Measurements from ENCODE around the gene ZNF609. TPM values are rescaled to one million over a fixed set of nuclear protein-coding genes. Genes with fewer than 3 reads are reported as not detected.

The ZNF609 gene
- total RNA-seq, 1 donor from 2014 or later: 75.3 TPM

GRCh38 chr15:64447536-64448315 lies 12.7 kb upstream of the ZNF609 start:
- peaks cover 9% of the 10 kb centered on the region for H3K36me3 Mint-ChIP-seq (ENCODE audit: insufficient read depth)
- no peak overlapping the region for H3K4me3 Mint-ChIP-seq (ENCODE audit: low read depth)
- TF ChIP-seq CTCF (IDR thresholded peaks at IDR 0.05; ENCODE audit: unreplicated experiment): no peak
- no peak overlapping the region for H3K27ac Mint-ChIP-seq
- no peak for DNase-seq (ENCODE audit: low spot score, unreplicated experiment)
- no peaks in the 10 kb centered on the region for H3K27me3 Mint-ChIP-seq
- no peaks in the 10 kb centered on the region for H3K4me1 Mint-ChIP-seq (ENCODE audit: low read depth)
- H3K9me3 Mint-ChIP-seq (ENCODE audit: low read depth): no peaks in the 10 kb centered on the region

- H3K4me3 Mint-ChIP-seq (ENCODE audit: low read depth): no peak overlapping the region
- peaks cover 42% of the 10 kb centered on the region for H3K4me1 Mint-ChIP-seq (ENCODE audit: low read depth)
- peaks cover under 1% of the 10 kb centered on the region for H3K36me3 Mint-ChIP-seq (ENCODE audit: insufficient read depth)
- no peaks in the 10 kb centered on the region for H3K9me3 Mint-ChIP-seq (ENCODE audit: low read depth)
- H3K27me3 Mint-ChIP-seq: no peaks in the 10 kb centered on the region
- no peak overlapping the region for H3K27ac Mint-ChIP-seq
- no peak for DNase-seq (ENCODE audit: low spot score, unreplicated experiment)
- TF ChIP-seq CTCF (IDR thresholded peaks at IDR 0.05; ENCODE audit: unreplicated experiment): no peak
Observed at GRCh38 chr15:64452988-64453688, 7.2 kb upstream of the ZNF609 start.

GRCh38 chr15:64453689-64454037 lies 6.7 kb upstream of the ZNF609 start:
- Mint-ChIP-seq H3K4me3 (ENCODE audit: low read depth) (no peak overlapping the region), H3K4me1 (ENCODE audit: low read depth) (peaks cover 44% of the 10 kb centered on the region), H3K9me3 (ENCODE audit: low read depth) (no peaks in the 10 kb centered on the region), H3K27me3 (no peaks in the 10 kb centered on the region), H3K36me3 (ENCODE audit: insufficient read depth) (no peaks in the 10 kb centered on the region), H3K27ac (no peak overlapping the region)
- TF ChIP-seq CTCF (IDR thresholded peaks at IDR 0.05; ENCODE audit: unreplicated experiment): no peak
- no peak for DNase-seq (ENCODE audit: low spot score, unreplicated experiment)

GRCh38 chr15:64454282-64454681 lies 6.1 kb upstream of the ZNF609 start:
- H3K4me3 Mint-ChIP-seq (ENCODE audit: low read depth): no peak overlapping the region
- no peaks in the 10 kb centered on the region for H3K36me3 Mint-ChIP-seq (ENCODE audit: insufficient read depth)
- no peak for TF ChIP-seq CTCF (IDR thresholded peaks at IDR 0.05; ENCODE audit: unreplicated experiment)
- no peaks in the 10 kb centered on the region for H3K27me3 Mint-ChIP-seq
- no peak for DNase-seq (ENCODE audit: low spot score, unreplicated experiment)
- peak overlapping the region; percentile 32 for H3K27ac Mint-ChIP-seq
- peaks cover 47% of the 10 kb centered on the region for H3K4me1 Mint-ChIP-seq (ENCODE audit: low read depth)
- no peaks in the 10 kb centered on the region for H3K9me3 Mint-ChIP-seq (ENCODE audit: low read depth)

GRCh38 chr15:64455961-64456371 lies 4.4 kb upstream of the ZNF609 start:
- no peak overlapping the region for H3K4me3 Mint-ChIP-seq (ENCODE audit: low read depth)
- H3K36me3 Mint-ChIP-seq (ENCODE audit: insufficient read depth): no peaks in the 10 kb centered on the region
- no peak for DNase-seq (ENCODE audit: low spot score, unreplicated experiment)
- H3K4me1 Mint-ChIP-seq (ENCODE audit: low read depth): peaks cover 58% of the 10 kb centered on the region
- H3K27ac Mint-ChIP-seq: peak overlapping the region; percentile 91
- H3K27me3 Mint-ChIP-seq: no peaks in the 10 kb centered on the region
- no peak for TF ChIP-seq CTCF (IDR thresholded peaks at IDR 0.05; ENCODE audit: unreplicated experiment)
- H3K9me3 Mint-ChIP-seq (ENCODE audit: low read depth): no peaks in the 10 kb centered on the region

All from progenitor cell of endocrine pancreas (in vitro differentiated cells).